Lung (tissue), 12 donors: ENCODE results near the gene VSTM2A. TPM values are rescaled to one million over a fixed set of nuclear protein-coding genes. Genes with fewer than 3 reads are reported as not detected.

Source experiments
- ATAC-seq: fragments of 200-7000 bp; cut with Tn5 transposase; one replicate; pipeline ENCODE4 v1.9.1; 2020; ENCODE audit warnings: moderate number of reproducible peaks; ENCODE audit not compliant: insufficient read depth, low FRiP score
- DNase-seq, 3 donors: peaks; one replicate each; pipeline ENCODE4 v3.0.0-alpha.2; 2013 to 2017
- H3K27ac ChIP-seq, 2 donors: one replicate each; pipeline ENCODE4 v1.5.1; 2013; ENCODE audit warnings: mild to moderate bottlenecking in 2 of 2, moderate library complexity in 2 of 2, control low read depth in 1 of 2, inconsistent platforms in 1 of 2, low read depth in 1 of 2, low read length in 1 of 2
- H3K27me3 ChIP-seq, 3 donors: one replicate each; pipeline ENCODE4 v1.5.1; 2013; ENCODE audit warnings: low read length in 2 of 3; ENCODE audit not compliant: control insufficient read depth in 3 of 3, insufficient read depth in 3 of 3
- H3K36me3 ChIP-seq, 4 donors: one replicate each; pipeline ENCODE4 v1.5.1; 2013; ENCODE audit warnings: low read length in 4 of 4, mild to moderate bottlenecking in 1 of 4, moderate library complexity in 1 of 4; ENCODE audit not compliant: control insufficient read depth in 4 of 4, insufficient read depth in 4 of 4
- H3K4me1 ChIP-seq, 5 donors: one replicate each; pipeline ENCODE4 v1.5.1; 2013; ENCODE audit warnings: low read length in 5 of 5, mild to moderate bottlenecking in 2 of 5, moderate library complexity in 1 of 5; ENCODE audit not compliant: control insufficient read depth in 5 of 5, insufficient read depth in 5 of 5
- H3K4me3 ChIP-seq: one replicate; pipeline ENCODE4 v1.5.1; 2013; ENCODE audit warnings: mild to moderate bottlenecking, control low read depth, moderate library complexity
- H3K9ac ChIP-seq, 2 donors: one replicate each; pipeline ENCODE4 v1.5.1; 2013; ENCODE audit warnings: low read length in 2 of 2, control low read depth in 1 of 2; ENCODE audit not compliant: insufficient read depth in 1 of 2
- H3K9me3 ChIP-seq, 4 donors: one replicate each; pipeline ENCODE4 v1.5.1; 2013; ENCODE audit warnings: low read length in 3 of 4, mild to moderate bottlenecking in 1 of 4, moderate library complexity in 1 of 4; ENCODE audit not compliant: control insufficient read depth in 4 of 4, insufficient read depth in 3 of 4
- CTCF ChIP-seq: IDR thresholded peaks from 2 replicates; pipeline ENCODE4 v1.5.1; 2012; ENCODE audit warnings: mild to moderate bottlenecking; ENCODE audit errors: control extremely low read depth, extremely low read depth
- WGBS, 2 donors: extraction: QIAGEN DNeasy Blood & Tissue Kit; methylation state at CpG; one replicate each; pipeline ENCODE4 v1.1.7; 2013; 5-methylcytosine and 5-hydroxymethylcytosine counted together
- polyA plus RNA-seq, 2 donors: library from polyadenylated mRNA; stranded (reverse); fragments of 200-250 nt; gene quantifications; one replicate each; pipeline ENCODE4 v1.2.1, GENCODE V29; 2013
- total RNA-seq, 2 donors: library from RNA; depleted of rRNA in 1 of 2; stranded (reverse); fragments of >200 nt in 1 of 2; gene quantifications; one replicate each; pipeline ENCODE4 v1.2.1, GENCODE V29; 2014 to 2021
- donor health status: control.
- donor health status: control.
- donor health status: Bipolar disorder and iron deficiency.
- donor health status: healthy.
- donor health status: DM: yes; HTN: yes; CAD: no.

VSTM2A gene
- total and polyA plus RNA-seq, 4 donors = not detected

- WGBS, 2 donors = 86 to 90% methylated on average over 3 of the region's 3 CpGs
- H3K36me3 ChIP-seq = no peaks in the 10 kb centered on the region
- peaks cover 0 to 24% (median 15%) of the 10 kb centered on the region in 3 donors for H3K27me3 ChIP-seq
- H3K9ac ChIP-seq = no peak overlapping the region
- DNase-seq = no peak
- H3K27ac ChIP-seq = no peak overlapping the region
- H3K4me1 ChIP-seq = peaks cover 0 to 4% (median 0%) of the 10 kb centered on the region in 5 donors
- no peak overlapping the region for H3K4me3 ChIP-seq
- H3K9me3 ChIP-seq = peaks cover 0 to 6% (median 0%) of the 10 kb centered on the region in 4 donors
- ATAC-seq = no peak
- TF ChIP-seq CTCF = no peak
Measured at GRCh38 chr7:54550471-54550870, 8.3 kb downstream of the VSTM2A start.

GRCh38 chr7:54556121-54556520 is 13.9 kb downstream of the VSTM2A start:
- no peak for TF ChIP-seq CTCF
- no peaks in the 10 kb centered on the region for H3K36me3 ChIP-seq
- no peak for DNase-seq
- H3K4me1 ChIP-seq = no peaks in the 10 kb centered on the region
- H3K9me3 ChIP-seq = peaks cover 0 to 4% (median 0%) of the 10 kb centered on the region in 4 donors
- H3K4me3 ChIP-seq = no peak overlapping the region
- no peak for ATAC-seq
- no peak overlapping the region for H3K9ac ChIP-seq
- no peaks in the 10 kb centered on the region for H3K27me3 ChIP-seq
- WGBS, 2 donors = 25 to 57% methylated on average over 1 of the region's 1 CpG
- no peak overlapping the region for H3K27ac ChIP-seq

GRCh38 chr7:54559401-54559800 is 17.2 kb downstream of the VSTM2A start:
- Histone ChIP-seq H3K36me3 (no peaks in the 10 kb centered on the region), H3K9me3 (peaks cover 0 to 2% (median 0%) of the 10 kb centered on the region in 4 donors), H3K27me3 (no peaks in the 10 kb centered on the region), H3K27ac (no peak overlapping the region), H3K4me3 (no peak overlapping the region), H3K9ac (no peak overlapping the region), H3K4me1 (no peaks in the 10 kb centered on the region)
- no peak for ATAC-seq
- 79 to 80% methylated on average over 1 of the region's 1 CpG for WGBS, 2 donors
- no peak for TF ChIP-seq CTCF
- no peak for DNase-seq

- WGBS, 2 donors = 80 to 86% methylated on average over 2 of the region's 2 CpGs
Measured at GRCh38 chr7:54560198-54560597, 18.0 kb downstream of the VSTM2A start.

More at GRCh38 chr7:54560198-54560597, 18.0 kb downstream of the VSTM2A start:
- Histone ChIP-seq H3K9ac (no peak overlapping the region), H3K4me1 (no peaks in the 10 kb centered on the region), H3K36me3 (no peaks in the 10 kb centered on the region), H3K27ac (no peak overlapping the region), H3K4me3 (no peak overlapping the region), H3K27me3 (no peaks in the 10 kb centered on the region), H3K9me3 (peaks cover 0 to 1% (median 0%) of the 10 kb centered on the region in 4 donors)
- no peak for TF ChIP-seq CTCF
- DNase-seq = no peak
- no peak for ATAC-seq
